NCI-H2171 (cell line): Measurements from ENCODE around the gene MAPKAPK3.

Experiments used
- DNase-seq: peaks from one replicate; lab custom pipeline; 2025; lab: John Stamatoyannopoulos, UW

The MAPKAPK3 gene

DNA sequence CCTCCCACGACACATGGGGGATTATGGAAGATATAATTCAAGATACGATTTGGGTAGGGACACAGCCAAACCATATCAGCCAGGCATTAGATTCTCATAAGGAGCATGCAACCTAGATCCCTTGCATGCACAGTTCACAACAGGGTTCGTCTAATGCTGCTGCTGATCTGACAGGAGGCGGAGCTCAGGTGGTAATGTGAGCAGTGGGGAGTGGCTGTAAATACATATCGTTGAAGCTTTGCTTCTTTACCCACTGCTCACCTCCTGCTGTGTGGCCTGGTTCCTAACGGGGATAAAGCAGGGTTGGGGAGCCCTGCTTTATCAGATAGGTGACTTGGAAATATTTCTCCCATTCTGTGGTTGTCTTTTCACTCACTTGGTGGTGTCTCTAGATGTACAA is 72.6 kb downstream of the MAPKAPK3 start:
- DNase-seq: no peak

GRCh38 chr3:50695031-50695430 is 78.1 kb downstream of the MAPKAPK3 start:
- DNase-seq: no peak

DNA sequence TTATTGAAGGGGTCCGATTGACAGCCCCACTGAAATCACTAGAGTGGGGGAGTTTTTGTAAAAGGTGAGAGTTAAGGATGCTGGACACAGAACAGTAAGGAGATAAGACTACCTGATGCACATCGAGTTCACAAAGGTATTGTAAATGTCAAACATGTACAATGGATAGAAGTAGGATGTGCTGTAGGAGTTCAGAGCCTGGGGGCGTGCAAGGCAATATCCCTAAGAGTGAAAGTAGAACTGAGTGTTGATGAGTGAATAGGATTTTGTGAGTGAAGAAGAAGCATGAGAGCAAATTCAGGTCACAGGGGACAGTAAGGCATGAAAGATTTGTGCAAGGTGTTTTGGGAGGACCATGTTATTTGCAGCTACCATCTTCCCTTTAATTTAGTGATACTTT is 79.3 kb downstream of the MAPKAPK3 start:
- no peak for DNase-seq

GRCh38 chr3:50698269-50698668 is 81.3 kb downstream of the MAPKAPK3 start:
- DNase-seq: no peak
